ENCODE data around the gene SYT4.

DNA sequence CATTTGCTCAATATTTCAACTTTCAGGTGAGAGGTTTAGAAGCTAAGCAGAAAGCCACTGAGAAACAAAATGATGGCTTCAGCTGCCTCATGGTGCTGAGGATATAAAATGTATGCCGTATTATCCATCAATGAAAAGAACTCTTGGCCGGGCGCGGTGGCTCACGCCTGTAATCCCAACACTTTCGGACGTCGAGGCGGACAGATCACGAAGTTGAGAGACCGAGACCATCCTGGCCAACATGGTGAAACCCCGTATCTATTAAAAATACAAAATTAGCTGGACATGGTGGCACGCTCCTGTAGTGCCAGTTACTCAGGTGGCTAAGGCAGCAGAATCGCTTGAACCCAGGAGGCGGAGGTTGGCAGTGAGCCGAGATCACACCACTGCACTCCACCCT, 6.0 kb upstream of the SYT4 start:
- no peak for TF ChIP-seq CTCF (optimal IDR thresholded peaks at IDR 0.05 in 1 of 3, IDR thresholded peaks at IDR 0.05 in 1 of 3, conservative IDR thresholded peaks at IDR 0.05 in 1 of 3; ENCODE audit: extremely low read depth in 1 of 3, insufficient read depth in 2 of 3, low read length in 3 of 3)
- no peak for TF ChIP-seq EZH2 (IDR thresholded peaks at IDR 0.05; ENCODE audit: low read length)

All from keratinocyte (primary cell).